ENCODE results near the gene PSTPIP1. TPM values are rescaled to one million over a fixed set of nuclear protein-coding genes. Genes with fewer than 3 reads are reported as not detected.

Gene PSTPIP1
- total and polyA plus RNA-seq, 10 of the 15 experiments (the other 5 are each of a cell fraction or from before 2014, with no cell fraction given) = 0.50 to 29.3 (median 14.5) TPM

DNA sequence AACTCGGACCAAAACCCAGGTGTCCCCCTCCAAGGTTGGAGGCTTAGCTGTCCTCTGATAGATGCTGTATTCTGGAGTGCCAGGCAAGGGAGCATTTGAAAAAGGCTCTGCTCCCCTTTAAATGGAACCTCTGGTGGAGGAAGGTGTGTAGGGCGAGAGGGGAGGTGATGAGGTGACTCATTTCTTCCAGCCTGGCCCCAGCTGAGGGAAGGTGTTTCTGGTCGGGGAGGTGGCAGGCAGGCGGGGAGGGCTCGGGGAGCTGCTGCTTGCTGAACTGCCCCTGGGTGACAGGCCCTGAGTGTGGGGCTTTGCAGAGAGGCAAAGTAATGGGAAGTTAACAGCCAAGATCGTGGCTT is 18.8 kb downstream of the PSTPIP1 start:
- Histone ChIP-seq H4K20me1 (ENCODE audit: control insufficient read depth, insufficient read depth) (no peaks in the 10 kb centered on the region), H3K36me3 (ENCODE audit: control insufficient read depth in 2 of 2, insufficient read depth in 2 of 2, low read length in 1 of 2) (no peaks in the 10 kb centered on the region), H3K4me1 (ENCODE audit: control insufficient read depth, insufficient read depth, low read length) (peaks cover 31% of the 10 kb centered on the region), H2AFZ (ENCODE audit: control insufficient read depth, low read depth, low read length) (peak overlapping the region; percentile 56; the same call in 1 of the 2 replicates), H3K9ac (ENCODE audit: control insufficient read depth, insufficient read depth, low read length) (peak overlapping the region; percentile 37; the same call in 1 of the 2 replicates), H3K27ac (ENCODE audit: control insufficient read depth, insufficient read depth) (peak overlapping the region; percentile 66; the same call in 1 of the 2 replicates), H3K79me2 (ENCODE audit: control insufficient read depth, insufficient read depth, low read length) (no peaks in the 10 kb centered on the region), H3K9me3 (replicated peaks; ENCODE audit: control insufficient read depth, insufficient read depth, low read length) (no peaks in the 10 kb centered on the region), H3K27me3 (replicated peaks in 1 of 2; ENCODE audit: control insufficient read depth in 2 of 2, insufficient read depth in 2 of 2, low read length in 1 of 2) (no peaks in the 10 kb centered on the region), H3K4me2 (ENCODE audit: control insufficient read depth, insufficient read depth) (peak overlapping the region; percentile 83), H3K4me3 (no peak overlapping the region)
- ChIA-PET SMC1A (ENCODE audit: uncharacterized antibody, unreplicated experiment) (interaction anchor here (1.0 to 2.1 kb wide), 13 partner anchors 9 to 168 kb away, joined by 3 to 28 read pairs (median 6); no protein-coding TSS in a partner anchor), CTCF (interaction anchor here (1.0 to 3.5 kb wide), 11 partner anchors 9 to 168 kb away, joined by 3 to 30 read pairs (median 7); no protein-coding TSS in a partner anchor), POLR2A (interaction anchor here (1.1 to 2.4 kb wide), 10 partner anchors 8 to 112 kb away, joined by 3 to 14 read pairs (median 6); partner anchors contain the start of gene PSTPIP1), RAD21 (ENCODE audit: unreplicated experiment) (interaction anchor here (1.4 to 15.5 kb wide), 10 partner anchors 9 to 529 kb away, joined by 4 to 259 read pairs (median 11); partner anchors contain the start of gene PSTPIP1)
- DNase-seq (ENCODE audit: low read depth, low spot score) (no peak), FAIRE-seq (no peak), ATAC-seq (peak; percentile 82)
- WGBS (ENCODE audit: insufficient coverage, insufficient replicate concordance, low lambda C conversion rate, missing lambda C conversion rate) = 29% methylated on average over 5 of the region's 6 CpGs
- intact Hi-C loops (cut with micrococcal nuclease; ENCODE audit: unreplicated experiment) (no loop called here), in situ Hi-C loops (cut with MboI) (no loop called here)
- no TSS peak for BruUV-seq (replicated peaks)
- TF ChIP-seq RUNX3 (IDR thresholded peaks at IDR 0.05; ENCODE audit: low read length) (0 out of 2 replicates have a peak, but pooled peaks have one; percentile 14), BACH1 (IDR thresholded peaks at IDR 0.05; ENCODE audit: borderline replicate concordance) (no peak), SREBF1 (IDR thresholded peaks at IDR 0.05; ENCODE audit: low read length) (no peak), ATF7 (IDR thresholded peaks at IDR 0.05; ENCODE audit: low read depth) (peak; percentile 42), TCF12 (IDR thresholded peaks at IDR 0.05; ENCODE audit: low read depth, low read length) (no peak; the same call in 1 of the 2 replicates), EZH2 (IDR thresholded peaks at IDR 0.05; ENCODE audit: borderline replicate concordance, control insufficient read depth, low read depth, low read length) (no peak), MEF2A (IDR thresholded peaks at IDR 0.05; ENCODE audit: insufficient read depth, low read depth, low read length) (no peak), SP1 (IDR thresholded peaks at IDR 0.05; ENCODE audit: low read depth, low read length) (no peak), IKZF1 (conservative IDR thresholded peaks at IDR 0.05) (no peak), POU2F2 (IDR thresholded peaks at IDR 0.05; ENCODE audit: borderline replicate concordance, low read depth, low read length) (no peak), CREB1 (IDR thresholded peaks at IDR 0.05; ENCODE audit: low read depth) (no peak)
- TF ChIP-seq, protein P1, sequence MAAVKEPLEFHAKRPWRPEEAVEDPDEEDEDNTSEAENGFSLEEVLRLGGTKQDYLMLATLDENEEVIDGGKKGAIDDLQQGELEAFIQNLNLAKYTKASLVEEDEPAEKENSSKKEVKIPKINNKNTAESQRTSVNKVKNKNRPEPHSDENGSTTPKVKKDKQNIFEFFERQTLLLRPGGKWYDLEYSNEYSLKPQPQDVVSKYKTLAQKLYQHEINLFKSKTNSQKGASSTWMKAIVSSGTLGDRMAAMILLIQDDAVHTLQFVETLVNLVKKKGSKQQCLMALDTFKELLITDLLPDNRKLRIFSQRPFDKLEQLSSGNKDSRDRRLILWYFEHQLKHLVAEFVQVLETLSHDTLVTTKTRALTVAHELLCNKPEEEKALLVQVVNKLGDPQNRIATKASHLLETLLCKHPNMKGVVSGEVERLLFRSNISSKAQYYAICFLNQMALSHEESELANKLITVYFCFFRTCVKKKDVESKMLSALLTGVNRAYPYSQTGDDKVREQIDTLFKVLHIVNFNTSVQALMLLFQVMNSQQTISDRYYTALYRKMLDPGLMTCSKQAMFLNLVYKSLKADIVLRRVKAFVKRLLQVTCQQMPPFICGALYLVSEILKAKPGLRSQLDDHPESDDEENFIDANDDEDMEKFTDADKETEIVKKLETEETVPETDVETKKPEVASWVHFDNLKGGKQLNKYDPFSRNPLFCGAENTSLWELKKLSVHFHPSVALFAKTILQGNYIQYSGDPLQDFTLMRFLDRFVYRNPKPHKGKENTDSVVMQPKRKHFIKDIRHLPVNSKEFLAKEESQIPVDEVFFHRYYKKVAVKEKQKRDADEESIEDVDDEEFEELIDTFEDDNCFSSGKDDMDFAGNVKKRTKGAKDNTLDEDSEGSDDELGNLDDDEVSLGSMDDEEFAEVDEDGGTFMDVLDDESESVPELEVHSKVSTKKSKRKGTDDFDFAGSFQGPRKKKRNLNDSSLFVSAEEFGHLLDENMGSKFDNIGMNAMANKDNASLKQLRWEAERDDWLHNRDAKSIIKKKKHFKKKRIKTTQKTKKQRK (IDR thresholded peaks at IDR 0.05; ENCODE audit: low read depth, low read length) = no peak
- TF ChIP-seq, protein P2, sequence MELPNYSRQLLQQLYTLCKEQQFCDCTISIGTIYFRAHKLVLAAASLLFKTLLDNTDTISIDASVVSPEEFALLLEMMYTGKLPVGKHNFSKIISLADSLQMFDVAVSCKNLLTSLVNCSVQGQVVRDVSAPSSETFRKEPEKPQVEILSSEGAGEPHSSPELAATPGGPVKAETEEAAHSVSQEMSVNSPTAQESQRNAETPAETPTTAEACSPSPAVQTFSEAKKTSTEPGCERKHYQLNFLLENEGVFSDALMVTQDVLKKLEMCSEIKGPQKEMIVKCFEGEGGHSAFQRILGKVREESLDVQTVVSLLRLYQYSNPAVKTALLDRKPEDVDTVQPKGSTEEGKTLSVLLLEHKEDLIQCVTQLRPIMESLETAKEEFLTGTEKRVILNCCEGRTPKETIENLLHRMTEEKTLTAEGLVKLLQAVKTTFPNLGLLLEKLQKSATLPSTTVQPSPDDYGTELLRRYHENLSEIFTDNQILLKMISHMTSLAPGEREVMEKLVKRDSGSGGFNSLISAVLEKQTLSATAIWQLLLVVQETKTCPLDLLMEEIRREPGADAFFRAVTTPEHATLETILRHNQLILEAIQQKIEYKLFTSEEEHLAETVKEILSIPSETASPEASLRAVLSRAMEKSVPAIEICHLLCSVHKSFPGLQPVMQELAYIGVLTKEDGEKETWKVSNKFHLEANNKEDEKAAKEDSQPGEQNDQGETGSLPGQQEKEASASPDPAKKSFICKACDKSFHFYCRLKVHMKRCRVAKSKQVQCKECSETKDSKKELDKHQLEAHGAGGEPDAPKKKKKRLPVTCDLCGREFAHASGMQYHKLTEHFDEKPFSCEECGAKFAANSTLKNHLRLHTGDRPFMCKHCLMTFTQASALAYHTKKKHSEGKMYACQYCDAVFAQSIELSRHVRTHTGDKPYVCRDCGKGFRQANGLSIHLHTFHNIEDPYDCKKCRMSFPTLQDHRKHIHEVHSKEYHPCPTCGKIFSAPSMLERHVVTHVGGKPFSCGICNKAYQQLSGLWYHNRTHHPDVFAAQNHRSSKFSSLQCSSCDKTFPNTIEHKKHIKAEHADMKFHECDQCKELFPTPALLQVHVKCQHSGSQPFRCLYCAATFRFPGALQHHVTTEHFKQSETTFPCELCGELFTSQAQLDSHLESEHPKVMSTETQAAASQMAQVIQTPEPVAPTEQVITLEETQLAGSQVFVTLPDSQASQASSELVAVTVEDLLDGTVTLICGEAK (IDR thresholded peaks at IDR 0.05; ENCODE audit: borderline replicate concordance) = no peak
- TF ChIP-seq, protein P3, sequence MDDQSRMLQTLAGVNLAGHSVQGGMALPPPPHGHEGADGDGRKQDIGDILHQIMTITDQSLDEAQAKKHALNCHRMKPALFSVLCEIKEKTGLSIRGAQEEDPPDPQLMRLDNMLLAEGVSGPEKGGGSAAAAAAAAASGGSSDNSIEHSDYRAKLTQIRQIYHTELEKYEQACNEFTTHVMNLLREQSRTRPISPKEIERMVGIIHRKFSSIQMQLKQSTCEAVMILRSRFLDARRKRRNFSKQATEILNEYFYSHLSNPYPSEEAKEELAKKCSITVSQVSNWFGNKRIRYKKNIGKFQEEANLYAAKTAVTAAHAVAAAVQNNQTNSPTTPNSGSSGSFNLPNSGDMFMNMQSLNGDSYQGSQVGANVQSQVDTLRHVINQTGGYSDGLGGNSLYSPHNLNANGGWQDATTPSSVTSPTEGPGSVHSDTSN (IDR thresholded peaks at IDR 0.05; ENCODE audit: insufficient replicate concordance, low read depth, low read length) = no peak
- TF ChIP-seq, protein P4, sequence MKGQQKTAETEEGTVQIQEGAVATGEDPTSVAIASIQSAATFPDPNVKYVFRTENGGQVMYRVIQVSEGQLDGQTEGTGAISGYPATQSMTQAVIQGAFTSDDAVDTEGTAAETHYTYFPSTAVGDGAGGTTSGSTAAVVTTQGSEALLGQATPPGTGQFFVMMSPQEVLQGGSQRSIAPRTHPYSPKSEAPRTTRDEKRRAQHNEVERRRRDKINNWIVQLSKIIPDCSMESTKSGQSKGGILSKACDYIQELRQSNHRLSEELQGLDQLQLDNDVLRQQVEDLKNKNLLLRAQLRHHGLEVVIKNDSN (IDR thresholded peaks at IDR 0.05; ENCODE audit: borderline replicate concordance, extremely low read length, insufficient read depth, low read depth, low read length) = no peak
